Cerebellar cortex (tissue), 1 donor: ENCODE data around the gene ATP5MC2.
A peak's percentile ranks its signal among the peaks of the same experiment; 100 is the strongest.
"Not testable (repeated sequence)": the region's sequence is repeated elsewhere in the genome, so short reads cannot be mapped to it uniquely, and the experiment has no call there.

Experiments used
- DNase-seq: peaks from one replicate; pipeline ENCODE4 v3.0.0-alpha.2; 2015; ENCODE audit warnings: low spot score

Gene ATP5MC2

GRCh38 chr12:53646300-53646699 lies 29.6 kb downstream of the ATP5MC2 start:
- not testable (repeated sequence) for DNase-seq

- no peak for DNase-seq
Observed at GRCh38 chr12:53645165-53645564, 30.7 kb downstream of the ATP5MC2 start.

GRCh38 chr12:53644133-53644532 lies 31.8 kb downstream of the ATP5MC2 start:
- DNase-seq = no peak

GRCh38 chr12:53643232-53643979 lies 32.5 kb downstream of the ATP5MC2 start:
- no peak for DNase-seq

- DNase-seq = no peak
Observed at GRCh38 chr12:53638057-53638456, 37.8 kb downstream of the ATP5MC2 start.

- no peak for DNase-seq
Observed at GRCh38 chr12:53636641-53637040, 39.2 kb downstream of the ATP5MC2 start.

GRCh38 chr12:53635708-53636107 lies 40.2 kb downstream of the ATP5MC2 start:
- not testable (repeated sequence) for DNase-seq

GRCh38 chr12:53631721-53632120 lies 44.2 kb downstream of the ATP5MC2 start:
- DNase-seq = no peak

- DNase-seq = no peak
Observed at GRCh38 chr12:53627919-53628318, 48.0 kb downstream of the ATP5MC2 start.

GRCh38 chr12:53626702-53627169 lies 49.1 kb downstream of the ATP5MC2 start:
- no peak for DNase-seq

- peak; percentile 99 for DNase-seq
Observed at GRCh38 chr12:53625946-53626701, 49.8 kb downstream of the ATP5MC2 start, which contains the start of gene ATF7. ATF7 (minus strand) TSS chr12:53626382; CDS start chr12:53601000, 25,382 bp downstream.

GRCh38 chr12:53625373-53625945 lies 50.4 kb downstream of the ATP5MC2 start:
- no peak for DNase-seq

- DNase-seq = no peak
Observed at GRCh38 chr12:53624956-53625355, 50.9 kb downstream of the ATP5MC2 start.

GRCh38 chr12:53624458-53624857 lies 51.4 kb downstream of the ATP5MC2 start:
- DNase-seq = no peak

- peak; percentile 93 for DNase-seq
Observed at GRCh38 chr12:53623548-53624385, 52.1 kb downstream of the ATP5MC2 start.

GRCh38 chr12:53622724-53623123 lies 53.2 kb downstream of the ATP5MC2 start:
- DNase-seq = no peak

GRCh38 chr12:53618275-53618674 lies 57.6 kb downstream of the ATP5MC2 start:
- DNase-seq = no peak

- no peak for DNase-seq
Observed at GRCh38 chr12:53617700-53618099, 58.2 kb downstream of the ATP5MC2 start.

GRCh38 chr12:53616950-53617349 lies 58.9 kb downstream of the ATP5MC2 start:
- no peak for DNase-seq
